ENCODE data around the gene FERMT2.

The FERMT2 gene, protein sequence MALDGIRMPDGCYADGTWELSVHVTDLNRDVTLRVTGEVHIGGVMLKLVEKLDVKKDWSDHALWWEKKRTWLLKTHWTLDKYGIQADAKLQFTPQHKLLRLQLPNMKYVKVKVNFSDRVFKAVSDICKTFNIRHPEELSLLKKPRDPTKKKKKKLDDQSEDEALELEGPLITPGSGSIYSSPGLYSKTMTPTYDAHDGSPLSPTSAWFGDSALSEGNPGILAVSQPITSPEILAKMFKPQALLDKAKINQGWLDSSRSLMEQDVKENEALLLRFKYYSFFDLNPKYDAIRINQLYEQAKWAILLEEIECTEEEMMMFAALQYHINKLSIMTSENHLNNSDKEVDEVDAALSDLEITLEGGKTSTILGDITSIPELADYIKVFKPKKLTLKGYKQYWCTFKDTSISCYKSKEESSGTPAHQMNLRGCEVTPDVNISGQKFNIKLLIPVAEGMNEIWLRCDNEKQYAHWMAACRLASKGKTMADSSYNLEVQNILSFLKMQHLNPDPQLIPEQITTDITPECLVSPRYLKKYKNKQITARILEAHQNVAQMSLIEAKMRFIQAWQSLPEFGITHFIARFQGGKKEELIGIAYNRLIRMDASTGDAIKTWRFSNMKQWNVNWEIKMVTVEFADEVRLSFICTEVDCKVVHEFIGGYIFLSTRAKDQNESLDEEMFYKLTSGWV

DNA sequence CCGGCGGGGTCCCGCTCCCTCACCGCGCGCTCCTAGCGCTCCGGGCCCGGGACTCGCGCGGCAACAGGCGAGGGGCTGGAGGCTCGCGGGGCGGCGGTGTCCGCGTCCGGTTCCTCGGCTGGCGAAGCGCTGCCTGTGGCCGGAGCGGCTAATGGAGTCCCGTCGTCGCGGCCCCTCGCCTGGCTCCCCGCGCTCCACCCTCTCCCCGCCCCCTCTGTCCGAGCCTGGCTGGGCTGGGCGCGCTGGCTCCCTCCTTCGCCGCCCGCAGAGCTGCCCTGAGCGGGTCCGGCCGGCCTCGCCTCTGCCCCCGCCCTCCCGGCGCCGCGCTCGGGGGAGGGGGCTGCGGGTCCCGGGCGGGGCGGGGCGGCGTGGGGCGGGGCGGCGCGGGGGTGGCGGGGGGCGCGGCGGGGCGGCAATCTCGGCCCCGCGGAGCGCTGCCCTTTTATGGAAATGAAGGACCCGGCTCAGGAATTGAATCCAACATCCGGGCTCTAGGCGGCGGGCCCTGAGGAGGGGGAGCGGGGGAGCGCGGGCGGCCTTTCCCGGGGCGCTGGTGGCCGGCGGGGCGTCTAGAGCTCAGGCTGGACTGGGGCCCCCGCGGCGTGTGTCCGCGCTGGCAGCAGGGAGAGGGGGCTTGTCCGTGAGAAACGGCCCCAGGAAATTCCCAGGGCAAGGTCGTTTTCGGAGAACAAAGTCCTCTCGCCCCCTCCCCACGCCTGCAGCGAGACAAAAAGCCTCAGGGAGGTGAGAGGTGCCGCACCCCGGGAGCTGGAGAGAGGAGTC, at the start of gene FERMT2:
Gene FERMT2 (minus strand): TSS at position 153 of the 783 bp plus-strand sequence. CDS start 482 bp downstream, outside the sequence.
- DNase-seq, result peak; percentile 5 to 6

DNA sequence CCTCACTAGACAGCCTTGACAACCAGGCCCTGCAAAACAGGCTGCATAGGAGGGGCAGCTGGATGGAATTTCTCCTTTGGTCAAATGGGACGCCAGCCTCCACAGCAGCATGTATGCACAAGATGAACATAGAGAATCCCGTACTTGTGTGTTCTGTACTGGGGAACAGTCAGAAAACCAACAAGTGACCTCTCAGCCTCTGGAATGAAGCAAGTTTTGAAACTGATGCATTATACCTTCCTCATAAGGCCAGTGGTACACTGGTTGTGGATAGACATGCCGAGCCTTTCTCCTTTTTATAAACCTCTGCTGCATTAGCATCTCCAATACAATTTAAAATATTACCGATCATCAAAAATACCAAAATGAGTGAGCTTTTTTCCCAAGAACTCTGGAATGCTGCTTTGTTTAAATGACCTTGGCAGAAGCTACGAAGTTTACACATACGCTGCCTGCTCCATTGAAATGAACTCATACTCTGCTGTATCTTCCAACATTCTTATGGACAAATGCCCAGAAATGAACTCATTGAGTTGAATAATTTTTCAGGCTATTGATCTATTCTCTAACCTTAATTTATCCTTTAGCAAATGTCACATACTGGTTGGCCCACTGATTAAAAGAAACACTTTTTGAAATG, 47.6 kb upstream of the FERMT2 start:
- DNase-seq, result no peak

DNA sequence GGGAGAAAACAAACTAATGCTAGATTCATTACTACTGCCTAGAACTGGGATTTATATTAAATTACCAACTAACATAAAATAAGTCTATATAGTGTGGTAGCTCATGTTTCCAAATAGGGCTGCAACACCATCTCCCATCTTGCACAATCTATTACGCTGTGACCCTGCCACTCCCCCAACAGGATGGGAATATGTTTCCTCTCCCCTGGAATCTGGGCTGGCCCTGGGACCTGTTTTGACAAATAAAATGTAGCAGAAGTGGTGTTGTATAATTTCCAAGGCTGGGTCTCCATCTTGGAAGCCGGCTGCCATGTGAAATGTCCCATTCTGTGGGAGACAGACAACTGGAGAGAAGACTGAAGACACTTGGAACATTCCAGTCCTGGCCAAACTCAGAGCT, 45.6 kb upstream of the FERMT2 start:
- DNase-seq, result no peak

DNA sequence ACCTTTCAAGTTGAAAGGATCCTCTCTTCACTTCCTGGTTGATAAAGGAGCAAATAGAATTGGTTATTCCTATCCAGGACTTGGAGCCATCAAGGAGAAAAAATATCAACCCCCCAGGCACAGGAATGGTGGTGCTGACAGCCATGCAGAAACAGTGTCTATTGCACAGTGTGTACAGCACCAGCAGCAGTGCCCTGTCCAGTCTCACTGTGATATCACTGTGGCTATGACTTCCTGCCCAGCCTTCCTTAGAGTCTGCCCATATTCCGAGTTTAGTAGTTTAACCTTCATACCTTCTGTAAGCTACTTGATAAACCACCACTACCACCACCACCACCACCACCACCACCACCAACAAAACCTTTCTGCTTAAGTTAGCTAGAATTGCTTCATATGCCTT, 45.1 kb upstream of the FERMT2 start:
- no peak for DNase-seq

DNA sequence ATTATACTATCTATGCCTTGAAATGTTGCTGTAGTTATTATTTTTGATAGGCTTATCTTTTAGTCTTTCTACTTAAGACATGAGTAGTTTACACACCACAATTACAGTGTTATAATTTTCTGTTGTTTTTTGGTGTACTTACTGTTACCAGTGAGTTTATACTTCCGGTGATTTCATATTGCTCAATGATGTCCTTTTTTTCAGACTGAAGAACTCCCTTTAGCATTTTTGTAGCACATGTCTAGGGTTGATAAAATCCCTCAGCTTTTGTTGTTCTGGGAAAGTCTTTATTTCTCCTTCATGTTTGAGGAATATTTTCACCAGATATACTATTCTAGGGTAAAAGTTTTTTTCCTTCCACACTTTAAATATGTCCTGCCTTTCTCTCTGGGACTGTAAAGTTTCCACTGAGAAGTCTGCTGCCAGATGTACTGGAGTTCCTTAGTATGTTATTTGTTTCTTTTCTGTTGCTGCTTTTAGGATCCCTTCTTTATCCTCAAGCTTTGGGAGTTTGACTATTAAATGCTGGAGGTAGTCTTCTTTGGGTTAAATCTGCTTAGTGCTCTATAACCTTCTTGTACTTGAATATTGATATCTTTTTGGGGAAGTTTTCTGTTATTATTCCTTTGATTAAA, 41.5 kb upstream of the FERMT2 start:
- DNase-seq, result no peak

DNA sequence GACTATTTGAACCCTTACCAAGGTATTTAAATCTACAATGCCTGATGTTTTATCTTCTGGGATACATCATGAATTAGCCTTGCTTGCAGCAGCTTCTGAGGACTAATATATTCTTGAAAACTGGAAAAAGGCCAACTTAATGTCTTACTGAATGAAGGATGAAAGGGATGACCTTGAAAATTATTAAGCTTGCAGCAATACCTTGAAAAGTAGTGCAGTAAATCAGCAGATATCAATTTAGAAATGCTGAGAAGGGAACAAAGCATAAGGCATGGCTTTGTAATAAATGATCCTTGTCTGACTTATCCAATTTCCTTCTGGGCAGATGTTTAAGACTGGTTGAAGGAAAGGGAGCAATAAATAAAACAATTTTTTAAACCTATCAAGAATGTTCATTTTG, 37.3 kb upstream of the FERMT2 start:
- no peak for DNase-seq

DNA sequence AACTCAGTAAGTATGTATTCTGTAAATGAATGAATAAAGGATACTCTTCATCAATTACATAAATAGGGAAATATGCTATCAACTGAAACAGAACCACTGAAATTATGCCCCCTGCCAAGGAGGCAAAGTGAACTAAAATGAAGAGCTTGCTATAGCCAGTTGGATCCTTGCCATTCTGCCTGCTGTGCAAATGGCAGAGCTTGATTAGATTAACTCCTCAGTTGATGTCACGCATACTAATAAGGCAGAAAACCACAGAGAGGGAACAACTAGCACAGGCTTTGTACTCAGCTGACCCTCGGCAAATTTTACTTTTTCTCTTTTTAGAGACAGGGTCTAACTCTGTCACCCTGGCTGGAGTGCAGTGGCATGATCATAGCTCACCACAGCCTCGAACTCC, 36.7 kb upstream of the FERMT2 start:
- no peak for DNase-seq

DNA sequence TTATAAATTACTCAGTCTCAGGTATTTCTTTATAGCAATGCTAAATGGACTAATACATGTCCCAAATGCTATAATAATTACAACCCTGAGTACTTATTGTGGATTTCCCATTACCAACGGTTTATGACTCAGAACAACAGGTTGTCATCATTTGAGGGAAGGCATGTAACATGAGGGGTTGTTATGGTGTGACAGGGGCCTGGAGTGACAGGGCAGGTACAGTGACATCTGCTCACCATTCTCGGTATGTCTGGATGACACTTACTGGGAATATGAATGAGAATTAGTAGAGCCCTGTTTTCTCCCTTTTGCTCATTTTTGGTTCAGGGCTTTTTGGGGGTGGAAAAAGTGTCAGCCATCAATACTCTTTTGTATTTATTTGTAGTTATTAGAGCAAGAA, 36.2 kb upstream of the FERMT2 start:
- DNase-seq, result no peak

DNA sequence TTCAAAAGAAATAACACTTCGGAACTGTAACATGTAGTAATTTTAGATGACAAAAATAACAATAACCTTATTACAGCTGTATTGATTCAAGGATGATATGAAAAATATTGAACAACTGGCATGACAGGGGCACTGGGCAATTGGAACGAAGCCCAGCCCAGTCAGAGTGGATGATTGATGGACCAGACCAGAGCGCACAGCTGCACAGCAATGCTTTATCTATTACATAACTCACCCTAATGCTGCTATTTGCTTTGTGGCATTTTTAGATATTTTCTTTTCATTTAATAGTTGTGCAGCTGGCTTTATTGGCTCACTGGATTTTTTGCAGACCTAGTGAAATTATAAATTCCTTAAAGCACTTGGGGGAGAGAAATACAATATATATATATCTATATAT, 26.9 kb upstream of the FERMT2 start:
- DNase-seq, result no peak

DNA sequence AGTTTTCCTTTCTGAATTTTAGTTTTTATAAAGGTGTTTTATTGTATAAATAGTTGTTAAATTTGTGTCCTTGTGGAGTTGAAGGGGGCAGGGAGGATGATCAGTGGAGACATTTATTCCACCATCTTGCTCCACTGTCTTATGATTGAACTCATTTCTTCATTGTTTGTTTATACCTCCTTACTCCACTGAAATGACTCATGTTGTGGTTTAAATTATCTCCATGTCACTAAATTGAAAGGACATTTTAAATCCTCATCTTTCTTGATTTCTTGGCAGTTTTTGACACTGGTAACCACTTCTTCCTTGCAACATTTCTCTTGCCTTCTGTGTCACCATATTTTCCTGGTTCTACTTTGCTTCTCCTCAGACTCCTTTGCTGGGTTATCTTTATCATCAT, 23.6 kb upstream of the FERMT2 start:
- no peak for DNase-seq

DNA sequence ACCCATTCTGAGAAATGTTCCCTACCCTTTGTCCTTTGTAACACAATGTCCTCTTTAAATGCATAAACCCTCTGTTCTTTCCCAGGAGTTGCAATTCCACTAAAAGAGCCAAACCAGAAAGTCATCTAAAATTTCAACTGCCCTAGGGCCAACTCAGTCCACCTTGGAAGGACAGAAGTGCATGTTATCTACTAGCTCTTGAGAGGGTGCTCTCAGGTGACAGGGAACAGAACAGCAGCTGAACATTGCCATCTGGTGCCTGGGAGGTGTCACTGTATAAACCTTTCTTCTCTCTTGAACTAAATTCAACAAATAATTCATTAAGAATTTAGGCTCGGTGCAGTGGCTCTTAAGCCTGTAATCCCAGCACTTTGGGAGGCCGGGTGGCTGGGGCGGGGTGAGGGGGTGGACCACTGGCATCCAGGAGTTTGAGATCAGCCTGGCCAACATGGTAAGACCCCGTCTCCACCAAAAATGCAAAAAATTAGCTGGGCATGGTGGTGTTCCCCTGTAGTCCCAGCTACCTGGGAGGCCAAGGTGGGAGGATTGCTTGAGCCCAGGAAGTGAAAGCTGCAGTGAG, 10.3 kb upstream of the FERMT2 start:
- DNase-seq, result peak; percentile 52 to 60

DNA sequence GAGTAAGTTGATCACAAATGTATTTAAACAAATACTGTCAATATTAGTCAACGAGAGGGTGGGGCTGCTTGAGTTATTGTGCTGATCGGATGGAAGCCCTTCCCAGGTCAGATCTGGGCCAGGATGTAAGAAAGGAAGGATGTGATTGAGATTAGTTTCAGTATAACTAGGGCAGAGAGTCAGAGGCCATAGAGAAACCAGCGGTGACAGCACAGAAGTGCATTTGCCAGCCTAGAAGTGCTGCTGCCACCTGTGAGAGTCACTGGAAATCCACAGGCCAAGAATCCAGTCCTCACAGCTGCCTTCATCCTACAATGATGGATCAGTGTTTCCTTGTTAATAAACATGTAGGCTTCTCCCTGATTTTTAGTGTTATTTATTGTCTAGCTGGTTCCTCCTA, 9.8 kb upstream of the FERMT2 start:
- peak in 1 of 2 donors; percentile 2 for DNase-seq

DNA sequence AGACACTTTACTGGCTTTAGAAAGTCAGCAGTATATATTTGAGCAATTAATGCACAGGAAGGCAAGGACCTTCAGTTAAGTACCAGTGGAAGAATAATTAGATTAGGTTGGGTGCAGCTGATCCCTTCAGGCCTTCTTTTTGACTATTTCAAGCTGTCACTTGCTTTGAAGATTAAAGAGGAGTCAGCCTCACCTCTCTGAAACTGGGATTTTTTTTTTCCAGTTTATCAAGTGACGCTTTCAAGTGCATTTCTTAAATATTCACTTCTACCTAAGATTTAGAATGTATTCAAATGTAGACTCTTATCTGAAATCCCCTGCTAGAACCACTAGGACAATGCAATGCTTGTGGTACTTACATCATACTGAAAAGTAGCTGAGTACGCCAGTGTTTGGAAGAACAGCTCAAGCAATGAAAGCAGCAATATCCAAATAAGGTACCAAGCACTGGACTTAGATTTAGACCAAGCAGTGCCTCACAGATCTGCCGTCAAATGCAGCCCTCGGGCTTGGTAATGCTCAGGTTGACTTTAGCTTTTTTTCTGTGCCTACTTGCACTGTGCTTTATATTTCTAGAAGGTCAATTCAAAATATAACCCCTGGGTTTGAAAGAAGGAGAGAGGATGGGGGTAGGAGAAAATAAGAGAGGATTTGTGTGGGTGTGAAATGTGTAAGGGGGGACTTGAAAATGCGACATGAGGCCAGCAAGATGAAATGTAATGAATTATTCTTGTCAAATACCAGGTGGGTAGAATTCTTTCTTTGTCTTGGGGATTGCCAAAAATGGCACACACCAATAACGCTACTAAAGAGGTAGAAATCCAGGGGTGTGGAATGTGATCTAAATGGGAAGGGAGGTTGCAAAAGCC, 3.7 kb upstream of the FERMT2 start:
- no peak for DNase-seq

DNA sequence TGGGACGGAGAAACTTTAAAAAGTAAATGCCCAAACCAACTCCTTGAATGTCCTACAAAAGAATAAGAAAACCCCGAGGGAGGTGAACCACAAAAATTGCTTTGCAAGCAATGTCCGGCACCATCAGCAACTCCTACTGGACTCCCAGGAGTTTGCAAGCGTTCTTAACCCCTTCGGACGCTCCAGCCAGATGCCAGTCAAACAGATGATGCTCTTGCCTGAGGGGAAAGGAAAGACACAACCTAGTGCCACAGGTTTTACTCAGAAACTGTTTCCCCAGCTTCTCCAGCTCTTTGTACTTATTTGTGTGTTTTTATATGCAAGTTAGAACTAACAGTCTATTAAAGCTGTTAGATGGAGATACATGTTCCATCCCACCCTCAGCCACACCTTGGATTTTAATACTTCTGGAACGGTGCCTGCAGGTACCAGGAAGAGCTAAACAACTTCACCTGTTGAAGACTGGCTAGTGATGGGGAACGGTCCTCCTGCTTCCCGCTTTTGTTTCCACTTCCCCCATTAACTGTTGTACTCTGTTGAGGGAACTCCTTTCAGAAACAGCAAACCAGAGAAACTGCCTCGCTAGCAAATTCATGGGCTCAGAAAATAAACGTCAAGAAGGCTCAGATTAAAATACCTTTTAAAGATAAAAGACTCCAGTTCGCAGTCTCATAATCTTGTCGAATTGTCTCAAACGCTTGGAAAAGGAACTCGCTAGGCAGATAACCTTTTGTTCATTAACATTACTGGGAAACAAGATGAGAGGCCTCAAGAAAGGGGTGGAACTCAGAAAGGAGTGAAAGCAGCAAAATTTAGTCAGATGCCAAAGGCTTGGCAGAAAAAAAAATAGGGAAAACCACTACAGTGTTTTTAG, 1.1 kb upstream of the FERMT2 start:
- DNase-seq, result no peak

DNA sequence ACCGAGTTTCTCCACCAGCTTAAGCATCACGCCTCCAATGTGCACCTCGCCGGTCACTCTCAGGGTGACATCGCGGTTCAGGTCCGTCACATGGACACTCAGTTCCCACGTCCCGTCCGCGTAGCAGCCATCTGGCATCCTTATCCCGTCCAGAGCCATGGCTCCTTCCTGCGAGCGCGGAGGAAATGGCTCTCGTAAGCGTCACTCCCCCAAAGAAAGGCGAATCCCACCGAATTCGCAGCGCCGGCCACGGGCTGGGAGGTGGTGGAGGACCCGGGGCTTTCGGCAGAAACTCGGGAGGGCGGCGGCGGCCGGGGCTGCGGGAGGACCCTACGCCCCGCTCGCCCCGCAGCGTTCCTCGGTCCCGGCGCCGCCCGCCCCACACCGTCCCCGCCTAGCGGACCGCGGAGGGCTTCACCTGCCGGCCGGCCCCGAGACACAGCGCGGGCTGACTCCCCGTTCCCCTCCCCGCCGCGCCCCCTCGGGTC, 396 bp downstream of the FERMT2 start:
- DNase-seq, result peak; percentile 5 to 7

DNA sequence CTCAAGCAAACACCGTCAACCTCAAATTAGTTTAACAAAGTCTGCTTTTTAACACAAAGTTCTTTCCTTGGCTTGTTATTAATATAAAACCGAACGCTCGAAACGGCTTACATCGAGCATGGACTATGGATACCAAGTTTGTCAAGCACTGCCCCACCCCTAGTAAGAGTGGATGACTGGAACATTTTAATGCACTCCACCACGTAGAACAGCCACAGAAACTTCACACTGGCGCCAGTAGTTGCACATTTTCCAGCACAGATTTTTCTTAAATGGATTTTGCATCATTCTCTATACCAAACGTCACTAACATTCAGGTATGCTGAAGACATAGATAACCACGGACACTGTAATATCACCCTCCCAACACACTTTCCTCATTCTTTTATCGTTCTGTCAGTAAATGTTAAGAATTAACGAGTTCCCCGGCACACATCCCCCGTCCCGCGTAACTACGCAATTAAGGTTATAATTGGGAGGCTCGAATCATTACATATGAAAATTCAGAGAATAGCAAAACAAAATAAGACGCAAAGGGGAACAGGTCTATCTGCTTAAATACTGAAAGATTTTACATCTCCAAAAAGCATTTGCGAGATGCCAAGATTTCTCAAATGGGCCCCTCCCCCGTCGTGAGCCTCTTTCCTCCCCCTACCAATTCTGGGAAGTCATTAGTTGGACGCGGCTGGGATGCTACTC, 990 bp downstream of the FERMT2 start:
- peak in 1 of 2 donors; percentile 2 for DNase-seq

DNA sequence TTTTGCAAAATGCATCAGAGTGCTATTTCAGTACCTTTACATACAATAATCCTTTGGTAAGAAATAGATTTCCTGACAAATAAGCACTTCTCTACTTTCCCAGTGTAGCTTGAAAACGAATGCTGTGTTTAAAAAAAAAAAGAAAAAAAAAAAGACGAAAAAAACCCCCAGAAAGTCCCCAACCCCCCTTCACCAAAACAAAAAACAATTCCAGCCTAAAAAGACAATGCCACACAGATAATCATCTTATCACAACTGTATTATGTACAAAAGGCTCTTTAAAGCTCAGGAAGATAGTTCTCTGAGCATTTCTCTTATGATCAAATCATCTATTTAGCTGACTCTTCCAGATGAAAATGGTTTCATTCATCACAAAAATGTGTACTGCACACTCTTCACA, 1.6 kb downstream of the FERMT2 start:
- no peak for DNase-seq

DNA sequence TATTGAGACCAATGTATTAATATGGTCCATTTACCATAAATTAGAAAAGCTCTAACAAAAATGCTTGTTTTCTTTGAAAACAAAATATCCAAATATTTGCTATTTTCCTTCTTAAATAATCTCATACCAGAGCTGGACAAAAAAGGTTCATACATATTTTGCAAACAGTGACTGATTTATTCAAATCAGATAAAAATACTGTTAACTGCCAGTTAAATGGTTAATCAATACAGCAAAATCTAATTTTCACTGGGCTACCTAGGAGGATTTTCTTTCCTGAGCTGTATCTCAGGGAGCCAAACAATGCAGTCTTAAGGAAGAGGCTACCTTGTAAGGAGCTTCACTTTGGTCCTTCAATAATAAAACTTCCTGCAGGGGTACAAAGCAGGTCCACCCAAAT, 2.0 kb downstream of the FERMT2 start:
- no peak for DNase-seq

DNA sequence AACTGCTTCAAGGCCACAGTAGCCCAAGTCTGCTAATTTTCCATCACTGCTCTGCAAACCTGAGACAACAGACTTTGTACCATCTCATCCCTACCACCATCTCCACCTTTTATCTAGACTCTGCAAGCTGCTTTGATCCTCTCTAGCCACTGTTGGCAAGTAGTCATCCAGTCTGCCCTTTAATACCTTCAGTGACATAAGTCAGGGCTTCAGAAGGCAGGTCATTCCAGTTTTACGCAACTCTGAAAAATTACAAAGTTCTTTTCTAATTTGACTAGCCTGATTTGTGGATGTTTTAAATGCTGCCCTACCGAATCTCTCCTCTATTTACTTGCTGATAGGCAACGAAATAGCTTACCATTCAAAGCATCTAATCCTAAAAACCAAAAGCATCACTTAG, 2.8 kb downstream of the FERMT2 start:
- DNase-seq, result no peak

All from activated CD4-positive, alpha-beta T cell treated with anti-CD3 and anti-CD28 coated beads for 4 hours (primary cell).